Measurements from ENCODE around the gene SLC2A9. TPM values are rescaled to one million over a fixed set of nuclear protein-coding genes. Genes with fewer than 3 reads are reported as not detected.

The SLC2A9 gene
- polyA plus RNA-seq, 1 donor: 28.7 TPM

GRCh38 chr4:9943761-9944160 is 77.5 kb downstream of the SLC2A9 start:
- Histone ChIP-seq H3K9me3 (ENCODE audit: control insufficient read depth, low read depth, low read length) (no peaks in the 10 kb centered on the region), H3K36me3 (ENCODE audit: control insufficient read depth, insufficient read depth, low read length) (peaks cover 15% of the 10 kb centered on the region), H3K4me3 (ENCODE audit: low read length) (no peak overlapping the region), H3K27ac (ENCODE audit: low read length) (no peak overlapping the region), H3K27me3 (ENCODE audit: control insufficient read depth, insufficient read depth, low read length) (no peaks in the 10 kb centered on the region), H3K4me1 (ENCODE audit: control insufficient read depth, insufficient read depth, low read length) (no peaks in the 10 kb centered on the region)
- WGBS (ENCODE audit: insufficient coverage, low lambda C conversion rate): no CpG with 5 or more reads among the region's 9 CpGs
- no peak for DNase-seq

GRCh38 chr4:9942921-9943600 is 78.2 kb downstream of the SLC2A9 start:
- no peak for DNase-seq
- Histone ChIP-seq H3K4me3 (ENCODE audit: low read length) (no peak overlapping the region), H3K4me1 (ENCODE audit: control insufficient read depth, insufficient read depth, low read length) (no peaks in the 10 kb centered on the region), H3K36me3 (ENCODE audit: control insufficient read depth, insufficient read depth, low read length) (peaks cover 15% of the 10 kb centered on the region), H3K27ac (ENCODE audit: low read length) (no peak overlapping the region), H3K9me3 (ENCODE audit: control insufficient read depth, low read depth, low read length) (no peaks in the 10 kb centered on the region), H3K27me3 (ENCODE audit: control insufficient read depth, insufficient read depth, low read length) (no peaks in the 10 kb centered on the region)
- WGBS (ENCODE audit: insufficient coverage, low lambda C conversion rate): no CpG with 5 or more reads among the region's 10 CpGs

GRCh38 chr4:9942139-9942538 is 79.2 kb downstream of the SLC2A9 start:
- H3K36me3 ChIP-seq (ENCODE audit: control insufficient read depth, insufficient read depth, low read length): peaks cover 19% of the 10 kb centered on the region
- no CpG with 5 or more reads among the region's 5 CpGs for WGBS (ENCODE audit: insufficient coverage, low lambda C conversion rate)
- no peaks in the 10 kb centered on the region for H3K4me1 ChIP-seq (ENCODE audit: control insufficient read depth, insufficient read depth, low read length)
- no peaks in the 10 kb centered on the region for H3K27me3 ChIP-seq (ENCODE audit: control insufficient read depth, insufficient read depth, low read length)
- DNase-seq: no peak
- no peak overlapping the region for H3K4me3 ChIP-seq (ENCODE audit: low read length)
- no peak overlapping the region for H3K27ac ChIP-seq (ENCODE audit: low read length)
- no peaks in the 10 kb centered on the region for H3K9me3 ChIP-seq (ENCODE audit: control insufficient read depth, low read depth, low read length)

- no CpG with 5 or more reads among the region's 5 CpGs for WGBS (ENCODE audit: insufficient coverage, low lambda C conversion rate)
These were observed 81.3 kb downstream of the SLC2A9 start for GRCh38 chr4:9940041-9940440.

GRCh38 chr4:9938933-9939332 is 82.4 kb downstream of the SLC2A9 start:
- H3K27ac ChIP-seq (ENCODE audit: low read length): no peak overlapping the region
- no CpG with 5 or more reads among the region's 5 CpGs for WGBS (ENCODE audit: insufficient coverage, low lambda C conversion rate)
- DNase-seq: no peak
- no peaks in the 10 kb centered on the region for H3K4me1 ChIP-seq (ENCODE audit: control insufficient read depth, insufficient read depth, low read length)
- H3K27me3 ChIP-seq (ENCODE audit: control insufficient read depth, insufficient read depth, low read length): no peaks in the 10 kb centered on the region
- H3K36me3 ChIP-seq (ENCODE audit: control insufficient read depth, insufficient read depth, low read length): peaks cover 29% of the 10 kb centered on the region
- no peak overlapping the region for H3K4me3 ChIP-seq (ENCODE audit: low read length)
- H3K9me3 ChIP-seq (ENCODE audit: control insufficient read depth, low read depth, low read length): no peaks in the 10 kb centered on the region

More at GRCh38 chr4:9940041-9940440, 81.3 kb downstream of the SLC2A9 start:
- H3K27ac ChIP-seq (ENCODE audit: low read length): no peak overlapping the region
- no peaks in the 10 kb centered on the region for H3K27me3 ChIP-seq (ENCODE audit: control insufficient read depth, insufficient read depth, low read length)
- H3K4me1 ChIP-seq (ENCODE audit: control insufficient read depth, insufficient read depth, low read length): no peaks in the 10 kb centered on the region
- peaks cover 25% of the 10 kb centered on the region for H3K36me3 ChIP-seq (ENCODE audit: control insufficient read depth, insufficient read depth, low read length)
- H3K9me3 ChIP-seq (ENCODE audit: control insufficient read depth, low read depth, low read length): no peaks in the 10 kb centered on the region
- no peak for DNase-seq
- H3K4me3 ChIP-seq (ENCODE audit: low read length): no peak overlapping the region

- Histone ChIP-seq H3K9me3 (ENCODE audit: control insufficient read depth, low read depth, low read length) (no peaks in the 10 kb centered on the region), H3K27ac (ENCODE audit: low read length) (no peak overlapping the region), H3K4me1 (ENCODE audit: control insufficient read depth, insufficient read depth, low read length) (no peaks in the 10 kb centered on the region), H3K27me3 (ENCODE audit: control insufficient read depth, insufficient read depth, low read length) (no peaks in the 10 kb centered on the region), H3K36me3 (ENCODE audit: control insufficient read depth, insufficient read depth, low read length) (peaks cover 41% of the 10 kb centered on the region), H3K4me3 (ENCODE audit: low read length) (no peak overlapping the region)
- whole genome bisulfite sequencing (ENCODE audit: insufficient coverage, low lambda C conversion rate): no CpG with 5 or more reads among the region's 6 CpGs
- DNase-seq: no peak
These were observed 84.2 kb downstream of the SLC2A9 start for GRCh38 chr4:9937078-9937477.

GRCh38 chr4:9936129-9936644 is 85.1 kb downstream of the SLC2A9 start:
- H3K4me3 ChIP-seq (ENCODE audit: low read length): no peak overlapping the region
- peaks cover 35% of the 10 kb centered on the region for H3K36me3 ChIP-seq (ENCODE audit: control insufficient read depth, insufficient read depth, low read length)
- no peak for DNase-seq
- WGBS (ENCODE audit: insufficient coverage, low lambda C conversion rate): no CpG with 5 or more reads among the region's 5 CpGs
- no peak overlapping the region for H3K27ac ChIP-seq (ENCODE audit: low read length)
- H3K27me3 ChIP-seq (ENCODE audit: control insufficient read depth, insufficient read depth, low read length): no peaks in the 10 kb centered on the region
- no peaks in the 10 kb centered on the region for H3K9me3 ChIP-seq (ENCODE audit: control insufficient read depth, low read depth, low read length)
- H3K4me1 ChIP-seq (ENCODE audit: control insufficient read depth, insufficient read depth, low read length): no peaks in the 10 kb centered on the region

GRCh38 chr4:9933956-9934355 is 87.3 kb downstream of the SLC2A9 start:
- Histone ChIP-seq H3K4me3 (ENCODE audit: low read length) (no peak overlapping the region), H3K4me1 (ENCODE audit: control insufficient read depth, insufficient read depth, low read length) (peaks cover 4% of the 10 kb centered on the region), H3K27me3 (ENCODE audit: control insufficient read depth, insufficient read depth, low read length) (no peaks in the 10 kb centered on the region), H3K27ac (ENCODE audit: low read length) (no peak overlapping the region), H3K36me3 (ENCODE audit: control insufficient read depth, insufficient read depth, low read length) (peaks cover 30% of the 10 kb centered on the region), H3K9me3 (ENCODE audit: control insufficient read depth, low read depth, low read length) (no peaks in the 10 kb centered on the region)
- no CpG with 5 or more reads among the region's 1 CpG for WGBS (ENCODE audit: insufficient coverage, low lambda C conversion rate)
- no peak for DNase-seq

- H3K4me1 ChIP-seq (ENCODE audit: control insufficient read depth, insufficient read depth, low read length): peaks cover 4% of the 10 kb centered on the region
- no peak overlapping the region for H3K27ac ChIP-seq (ENCODE audit: low read length)
- H3K4me3 ChIP-seq (ENCODE audit: low read length): no peak overlapping the region
- no peak for DNase-seq
- WGBS (ENCODE audit: insufficient coverage, low lambda C conversion rate): 100% methylated on average over 1 of the region's 4 CpGs
- peaks cover 29% of the 10 kb centered on the region for H3K36me3 ChIP-seq (ENCODE audit: control insufficient read depth, insufficient read depth, low read length)
- H3K9me3 ChIP-seq (ENCODE audit: control insufficient read depth, low read depth, low read length): no peaks in the 10 kb centered on the region
- H3K27me3 ChIP-seq (ENCODE audit: control insufficient read depth, insufficient read depth, low read length): no peaks in the 10 kb centered on the region
These were observed 88.1 kb downstream of the SLC2A9 start for GRCh38 chr4:9933184-9933583.

GRCh38 chr4:9932771-9933170 is 88.5 kb downstream of the SLC2A9 start:
- Histone ChIP-seq H3K36me3 (ENCODE audit: control insufficient read depth, insufficient read depth, low read length) (peaks cover 29% of the 10 kb centered on the region), H3K9me3 (ENCODE audit: control insufficient read depth, low read depth, low read length) (no peaks in the 10 kb centered on the region), H3K27me3 (ENCODE audit: control insufficient read depth, insufficient read depth, low read length) (no peaks in the 10 kb centered on the region), H3K4me3 (ENCODE audit: low read length) (no peak overlapping the region), H3K4me1 (ENCODE audit: control insufficient read depth, insufficient read depth, low read length) (peaks cover 4% of the 10 kb centered on the region), H3K27ac (ENCODE audit: low read length) (no peak overlapping the region)
- DNase-seq: no peak
- WGBS (ENCODE audit: insufficient coverage, low lambda C conversion rate): no CpG with 5 or more reads among the region's 4 CpGs

- no CpG with 5 or more reads among the region's 1 CpG for WGBS (ENCODE audit: insufficient coverage, low lambda C conversion rate)
These were observed 90.2 kb downstream of the SLC2A9 start for GRCh38 chr4:9931146-9931545.

More at GRCh38 chr4:9931146-9931545, 90.2 kb downstream of the SLC2A9 start:
- peaks cover 25% of the 10 kb centered on the region for H3K36me3 ChIP-seq (ENCODE audit: control insufficient read depth, insufficient read depth, low read length)
- DNase-seq: no peak
- H3K27me3 ChIP-seq (ENCODE audit: control insufficient read depth, insufficient read depth, low read length): no peaks in the 10 kb centered on the region
- H3K4me1 ChIP-seq (ENCODE audit: control insufficient read depth, insufficient read depth, low read length): peaks cover 4% of the 10 kb centered on the region
- H3K4me3 ChIP-seq (ENCODE audit: low read length): no peak overlapping the region
- H3K27ac ChIP-seq (ENCODE audit: low read length): no peak overlapping the region
- H3K9me3 ChIP-seq (ENCODE audit: control insufficient read depth, low read depth, low read length): no peaks in the 10 kb centered on the region

All from large intestine (tissue), 3 donors.